T-cell (primary cell): ENCODE measurements around the gene TP53I13. TPM values are rescaled to one million over a fixed set of nuclear protein-coding genes. Genes with fewer than 3 reads are reported as not detected.

Source experiments
- ATAC-seq, 4 experiments: fragments of 200-7000 bp in 3 of 4; fragments of 150-1000 bp in 1 of 4; cut with Tn5 transposase; replicated peaks in 1 of 4; 1 replicate in 3 of 4; 2 replicates in 1 of 4; pipeline ENCODE4 v1.10.0; 2021; ENCODE audit warnings: moderate library complexity in 3 of 4, mild to moderate bottlenecking in 2 of 4, moderate number of reproducible peaks in 1 of 4
- CTCF ChIA-PET, 2 donors: fragments of 300-600 bp; sonication (Branson Sonifier 250); formaldehyde crosslinking; loops; one replicate each; lab custom pipeline; 2022; ENCODE audit warnings: antibody characterized with exemption in 2 of 2; lab: Charles Lee
- POLR2A ChIA-PET, 2 donors: fragments of 300-600 bp; sonication (Branson Sonifier 250); formaldehyde crosslinking; loops; one replicate each; lab custom pipeline; 2022; ENCODE audit warnings: antibody characterized with exemption in 2 of 2; lab: Charles Lee
- DNase-seq, 35 experiments: peaks; one replicate each; pipeline versions ENCODE4 v3.0.0 to v3.0.0-alpha.2; 2013 to 2023
- H3K27ac ChIP-seq: one replicate; pipeline ENCODE4 v1.5.1; 2013; ENCODE audit warnings: low read length
- H3K27me3 ChIP-seq, 2 experiments: replicated peaks in 1 of 2; 1 replicate in 1 of 2; 2 replicates in 1 of 2; pipeline versions ENCODE4 v1.6.1 to v1.7.0; 2013; ENCODE audit warnings: low read length in 1 of 2, mixed read lengths in 1 of 2; ENCODE audit not compliant: control insufficient read depth in 2 of 2, insufficient read depth in 2 of 2; ENCODE audit errors: extremely low read depth in 1 of 2
- H3K36me3 ChIP-seq, 2 donors: 1 replicate in 1 of 2; 2 replicates in 1 of 2; pipeline versions ENCODE4 v1.6.1 to v1.7.0; 2013; ENCODE audit warnings: low read length in 1 of 2; ENCODE audit not compliant: control insufficient read depth in 2 of 2, insufficient read depth in 1 of 2; ENCODE audit errors: extremely low read depth in 1 of 2
- H3K4me1 ChIP-seq, 2 experiments: 1 replicate in 1 of 2; 2 replicates in 1 of 2; pipeline versions ENCODE4 v1.6.1 to v1.7.0; 2013; ENCODE audit warnings: low read length in 2 of 2, mixed read lengths in 1 of 2; ENCODE audit not compliant: insufficient read depth in 2 of 2, control insufficient read depth in 1 of 2; ENCODE audit errors: extremely low read depth in 1 of 2
- H3K4me3 ChIP-seq, 2 donors: 1 replicate in 1 of 2; 2 replicates in 1 of 2; pipeline versions ENCODE4 v1.5.1 to v1.7.0; 2013; ENCODE audit warnings: mild to moderate bottlenecking in 2 of 2, low read length in 1 of 2, moderate library complexity in 1 of 2; ENCODE audit not compliant: control insufficient read depth in 1 of 2; ENCODE audit errors: extremely low read depth in 1 of 2
- H3K9me3 ChIP-seq: 2 replicates; pipeline ENCODE4 v1.7.0; 2013
- H3K27ac Mint-ChIP-seq, 2 donors: one replicate each; pipeline ENCODE4 v1.8.0; 2020 to 2021; ENCODE audit warnings: mild to moderate bottlenecking in 2 of 2, mixed read lengths in 2 of 2
- H3K27me3 Mint-ChIP-seq, 2 donors: one replicate each; pipeline ENCODE4 v1.8.0; 2021 to 2022; ENCODE audit warnings: mixed read lengths in 2 of 2
- H3K36me3 Mint-ChIP-seq: one replicate; pipeline ENCODE4 v1.8.0; 2021; ENCODE audit warnings: mixed read lengths
- H3K4me1 Mint-ChIP-seq, 3 donors: one replicate each; pipeline ENCODE4 v1.8.0; 2020 to 2022; ENCODE audit warnings: mixed read lengths in 3 of 3, mild to moderate bottlenecking in 1 of 3
- H3K4me3 Mint-ChIP-seq, 3 donors: one replicate each; pipeline ENCODE4 v1.8.0; 2020 to 2022; ENCODE audit warnings: mild to moderate bottlenecking in 3 of 3, mixed read lengths in 3 of 3, moderate library complexity in 3 of 3
- H3K9me3 Mint-ChIP-seq, 3 donors: one replicate each; pipeline ENCODE4 v1.8.0; 2020 to 2022; ENCODE audit warnings: mixed read lengths in 3 of 3
- WGBS: methylation state at CpG from one replicate; pipeline ENCODE4 v1.1.5; 2013; ENCODE audit warnings: missing lambda C conversion rate; ENCODE audit not compliant: insufficient coverage; 5-methylcytosine and 5-hydroxymethylcytosine counted together
- total RNA-seq, 35 experiments: library from RNA in 6 of 35; stranded (reverse) in 6 of 35; fragments of 120-200 nt in 1 of 35; gene quantifications; one replicate each; pipeline versions ENCODE4 v1.2.1 to v1.2.4 and lab custom pipeline; 2013 to 2026

Gene TP53I13
- total RNA-seq, 5 donors from 2014 or later (not counting 1 experiment from before 2014, with no cell fraction given), result 56.0 to 166 (median 128) TPM

GRCh38 chr17:29612404-29613280, 44.1 kb downstream of the TP53I13 start:
- Histone ChIP-seq H3K9me3 (no peaks in the 10 kb centered on the region), H3K27me3 (peaks cover 0 to 5% of the 10 kb centered on the region in 2 experiments), H3K4me3 (peak overlapping the region; percentile 19 to 24), H3K4me1 (peaks cover 27 to 47% of the 10 kb centered on the region in 2 experiments), H3K27ac (no peak overlapping the region), H3K36me3 (no peaks in the 10 kb centered on the region)
- H3K36me3 Mint-ChIP-seq, result no peaks in the 10 kb centered on the region
- no peaks in the 10 kb centered on the region for H3K27me3 Mint-ChIP-seq
- ATAC-seq, result no peak
- 72% methylated on average over 71 of the region's 85 CpGs for WGBS
- no peak overlapping the region for H3K27ac Mint-ChIP-seq
- ChIA-PET CTCF (interaction anchor here (0.6 to 6.0 kb wide), 7 partner anchors 10 to 166 kb away, joined by 3 to 56 read pairs (median 4); partner anchors contain the start of genes ABHD15 (in 1 of the 2), ANKRD13B (in 1 of the 2) and CORO6 (in 1 of the 2)), POLR2A (no interaction called here)
- DNase-seq, result no peak
- H3K9me3 Mint-ChIP-seq, result no peaks in the 10 kb centered on the region
- H3K4me3 Mint-ChIP-seq, result peak overlapping the region in 2 of 3 donors; percentile 62 to 89
- H3K4me1 Mint-ChIP-seq, result peaks cover 31 to 37% (median 36%) of the 10 kb centered on the region in 3 donors

DNA sequence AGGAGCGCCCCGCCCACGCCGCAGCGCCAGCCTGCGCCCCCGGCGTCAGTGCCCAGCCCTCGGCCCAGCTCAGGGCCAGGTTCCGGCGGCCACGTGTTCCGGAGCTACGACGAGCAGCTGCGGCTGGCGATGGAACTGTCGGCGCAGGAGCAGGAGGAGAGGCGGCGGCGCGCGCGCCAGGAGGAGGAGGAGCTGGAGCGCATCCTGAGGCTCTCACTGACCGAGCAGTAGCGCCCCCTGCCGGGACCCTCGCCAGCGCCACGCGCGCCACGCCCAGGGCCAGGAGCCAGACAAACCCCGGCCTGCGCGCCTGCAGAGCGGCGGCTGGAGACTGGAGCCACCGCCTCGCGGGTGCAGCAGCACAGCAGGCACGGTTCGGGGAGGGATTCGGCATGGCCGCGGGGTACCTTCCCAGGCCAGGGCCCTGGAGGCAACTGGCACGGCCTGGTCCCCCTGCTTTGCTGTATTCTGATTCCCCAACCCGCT, 44.9 kb downstream of the TP53I13 start:
- Mint-ChIP-seq H3K4me3 (peak overlapping the region; percentile 28 to 89 (median 67)), H3K27me3 (no peaks in the 10 kb centered on the region), H3K9me3 (no peaks in the 10 kb centered on the region), H3K4me1 (peaks cover 31 to 39% (median 37%) of the 10 kb centered on the region in 3 donors), H3K27ac (no peak overlapping the region), H3K36me3 (no peaks in the 10 kb centered on the region)
- no peaks in the 10 kb centered on the region for H3K9me3 ChIP-seq
- peaks cover 27 to 54% of the 10 kb centered on the region in 2 experiments for H3K4me1 ChIP-seq
- ChIA-PET POLR2A (interaction anchor here (0.6 kb wide), 3 partner anchors 85 to 662 kb away, joined by 4 to 5 read pairs (median 4); no protein-coding TSS in a partner anchor), CTCF (interaction anchor here (0.6 to 6.0 kb wide), 12 partner anchors 9 to 1701 kb away, joined by 3 to 56 read pairs (median 4); partner anchors contain the start of genes ABHD15 (in 1 of the 2), ANKRD13B (in 1 of the 2), CORO6 (in 1 of the 2) and EVI2B (in 1 of the 2))
- H3K4me3 ChIP-seq, result peak overlapping the region in 1 of 2 donors; percentile 29
- H3K27ac ChIP-seq, result no peak overlapping the region
- H3K27me3 ChIP-seq, result peaks cover 0 to 5% of the 10 kb centered on the region in 2 experiments
- no peaks in the 10 kb centered on the region for H3K36me3 ChIP-seq
- WGBS, result 1% methylated on average over 48 of the region's 50 CpGs
- ATAC-seq, result peak; percentile 26 to 44 (median 34)
- peak; percentile 76 to 96 (median 88) for DNase-seq

DNA sequence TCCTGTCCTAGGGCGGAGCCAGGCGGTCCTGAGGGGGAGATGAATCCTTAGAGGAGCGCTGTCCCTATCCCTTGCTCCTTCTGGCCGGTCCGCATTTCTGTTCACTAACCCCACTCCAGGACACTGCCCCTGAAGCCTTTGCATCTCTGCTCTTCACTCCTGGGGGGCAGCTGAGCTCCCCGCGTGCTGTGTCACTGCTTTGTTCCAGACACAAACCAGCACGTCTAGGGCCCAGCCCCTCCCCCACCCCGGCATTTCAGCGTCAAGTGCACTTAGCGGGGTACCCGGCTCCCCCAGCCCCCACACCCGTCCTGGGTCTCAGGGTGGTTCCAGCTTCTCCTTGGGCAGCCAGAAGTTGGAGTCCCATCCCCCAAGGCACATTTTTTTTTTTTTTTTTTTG, 45.4 kb downstream of the TP53I13 start:
- peaks cover 27 to 59% of the 10 kb centered on the region in 2 experiments for H3K4me1 ChIP-seq
- no peaks in the 10 kb centered on the region for H3K9me3 Mint-ChIP-seq

DNA sequence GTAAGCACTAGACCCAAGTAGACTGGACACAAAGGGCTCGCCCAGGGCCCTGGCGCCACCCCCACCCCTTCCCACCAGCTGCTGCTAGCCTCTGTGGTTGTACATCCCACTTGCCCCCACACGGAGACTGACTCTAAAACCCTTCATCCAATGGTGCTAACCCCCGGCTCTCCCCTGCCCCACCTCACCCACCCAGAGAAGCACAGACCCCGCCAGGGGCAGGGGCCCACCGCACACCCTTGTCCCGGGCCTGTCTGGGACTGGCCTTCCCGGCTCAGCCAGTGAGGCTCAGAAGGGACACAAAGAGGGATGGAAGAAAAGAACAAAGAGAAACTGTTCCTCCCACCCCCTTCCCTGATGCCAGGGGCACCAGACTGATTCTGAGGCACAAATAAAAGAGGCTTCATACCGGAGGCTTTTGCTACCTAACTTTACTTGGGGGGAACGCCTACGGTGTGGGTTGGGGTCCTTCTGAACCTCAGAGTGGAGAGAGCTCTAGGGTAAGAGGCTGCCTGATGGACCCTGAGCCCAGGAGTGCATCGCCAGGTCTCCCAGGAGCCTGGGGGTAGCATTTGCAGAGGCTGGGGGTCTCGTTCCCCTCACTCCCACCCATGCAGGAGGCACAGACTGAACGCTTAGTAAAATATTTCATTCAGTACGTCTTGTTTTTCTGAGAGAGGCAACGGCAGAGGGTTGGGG, 46.0 kb downstream of the TP53I13 start:
- Mint-ChIP-seq H3K27me3 (no peaks in the 10 kb centered on the region), H3K4me3 (peak overlapping the region; percentile 78 to 89 (median 87)), H3K4me1 (peaks cover 31 to 40% (median 37%) of the 10 kb centered on the region in 3 donors), H3K9me3 (no peaks in the 10 kb centered on the region), H3K27ac (peak overlapping the region; percentile 84 to 91), H3K36me3 (no peaks in the 10 kb centered on the region)
- DNase-seq, result no peak
- ChIA-PET CTCF (interaction anchor here (0.7 to 6.0 kb wide), 7 partner anchors 11 to 271 kb away, joined by 4 to 56 read pairs (median 5); partner anchors contain the start of gene ANKRD13B (in 1 of the 2)), POLR2A (no interaction called here)
- H3K4me1 ChIP-seq, result peaks cover 27 to 59% of the 10 kb centered on the region in 2 experiments
- no peaks in the 10 kb centered on the region for H3K9me3 ChIP-seq
- no peak overlapping the region for H3K27ac ChIP-seq
- 80% methylated on average over 8 of the region's 16 CpGs for WGBS
- H3K4me3 ChIP-seq, result peak overlapping the region in 1 of 2 donors; percentile 57
- peaks cover 0 to 9% of the 10 kb centered on the region in 2 experiments for H3K27me3 ChIP-seq
- no peak for ATAC-seq
- H3K36me3 ChIP-seq, result no peaks in the 10 kb centered on the region

More for the DNA sequence above, 45.4 kb downstream of the TP53I13 start:
- Mint-ChIP-seq H3K36me3 (no peaks in the 10 kb centered on the region), H3K27me3 (no peaks in the 10 kb centered on the region), H3K4me3 (peak overlapping the region; percentile 28 to 89 (median 67)), H3K4me1 (peaks cover 31 to 40% (median 37%) of the 10 kb centered on the region in 3 donors), H3K27ac (no peak overlapping the region)
- 42% methylated on average over 2 of the region's 13 CpGs for WGBS
- Histone ChIP-seq H3K9me3 (no peaks in the 10 kb centered on the region), H3K27me3 (peaks cover 0 to 9% of the 10 kb centered on the region in 2 experiments), H3K27ac (no peak overlapping the region), H3K36me3 (no peaks in the 10 kb centered on the region), H3K4me3 (peak overlapping the region in 1 of 2 donors; percentile 29)
- ATAC-seq, result no peak
- DNase-seq, result no peak
- ChIA-PET CTCF (interaction anchor here (0.6 to 6.0 kb wide), 13 partner anchors 9 to 1700 kb away, joined by 3 to 56 read pairs (median 4); partner anchors contain the start of genes ABHD15 (in 1 of the 2), ANKRD13B (in 1 of the 2), CORO6 (in 1 of the 2) and EVI2B (in 1 of the 2)), POLR2A (interaction anchor here (0.6 kb wide), 3 partner anchors 85 to 662 kb away, joined by 4 to 5 read pairs (median 4); no protein-coding TSS in a partner anchor)

DNA sequence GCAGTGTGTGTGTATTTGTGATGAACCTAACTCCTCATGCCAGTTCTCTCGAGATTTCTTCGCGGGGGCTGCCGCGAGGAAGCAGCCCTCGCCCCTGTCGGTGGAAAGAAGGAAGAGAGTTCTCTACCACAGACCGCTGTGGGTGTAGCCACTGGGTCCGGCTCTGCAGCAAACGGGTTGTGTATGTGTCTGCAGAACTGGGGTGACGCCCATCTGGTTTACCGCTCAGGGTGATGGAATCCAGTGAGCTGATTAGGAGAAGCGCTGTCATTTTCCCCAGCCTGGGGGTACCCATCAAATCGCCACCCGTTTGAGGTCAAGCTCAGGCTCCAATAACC, 46.5 kb downstream of the TP53I13 start:
- POLR2A ChIA-PET, result interaction anchor here in 1 of 2 donors (0.6 kb wide), 1 partner anchor 94 kb away, joined by 3 read pairs; no protein-coding TSS in a partner anchor
- peak overlapping the region; percentile 47 for H3K27ac ChIP-seq
- H3K4me3 Mint-ChIP-seq, result peak overlapping the region; percentile 78 to 89 (median 87)

More for the DNA sequence above, 46.5 kb downstream of the TP53I13 start:
- no peaks in the 10 kb centered on the region for H3K9me3 Mint-ChIP-seq
- peak overlapping the region; percentile 84 to 91 for H3K27ac Mint-ChIP-seq
- CTCF ChIA-PET, result interaction anchor here in 1 of 2 donors (1.0 to 6.0 kb wide), 7 partner anchors 10 to 316 kb away, joined by 3 to 56 read pairs (median 4); partner anchors contain the start of gene ANKRD13B
- peak overlapping the region; percentile 53 to 57 for H3K4me3 ChIP-seq
- no peaks in the 10 kb centered on the region for H3K9me3 ChIP-seq
- DNase-seq (peak in 34 of 35 experiments; percentile 52 to 81 (median 71)), ATAC-seq (peak; percentile 45 to 60 (median 58))
- peaks cover 27 to 59% of the 10 kb centered on the region in 2 experiments for H3K4me1 ChIP-seq
- H3K27me3 ChIP-seq, result peaks cover 0 to 9% of the 10 kb centered on the region in 2 experiments
- 0% methylated on average over 9 of the region's 15 CpGs for WGBS
- peaks cover 31 to 40% (median 37%) of the 10 kb centered on the region in 3 donors for H3K4me1 Mint-ChIP-seq
- H3K36me3 ChIP-seq, result no peaks in the 10 kb centered on the region
- no peaks in the 10 kb centered on the region for H3K36me3 Mint-ChIP-seq
- H3K27me3 Mint-ChIP-seq, result no peaks in the 10 kb centered on the region
